Stimulated activated CD4-positive, alpha-beta T cell treated with anti-CD3 and anti-CD28 coated beads, TNF-alpha, amount 100 ng/mL, for 1 hour (primary cell): ENCODE data around the gene MEAF6.

Experiments
- DNase-seq, 3 donors: peaks; one replicate each; pipeline ENCODE4 v3.0.0-alpha.2; 2020; ENCODE audit warnings: low read depth in 3 of 3, low spot score in 1 of 3

MEAF6 gene

GRCh38 chr1:37446874-37447273, 67.7 kb downstream of the MEAF6 start:
- DNase-seq: no peak

- DNase-seq: no peak
These were observed 71.9 kb downstream of the MEAF6 start for GRCh38 chr1:37442644-37443043.
